Ecto neural progenitor cell (in vitro differentiated cells): ENCODE measurements around the gene ABHD17A.
A peak's percentile ranks its signal among the peaks of the same experiment; 100 is the strongest.

Experiments used
- DNase-seq: peaks from one replicate; pipeline ENCODE4 v3.0.0-alpha.2; 2018; ENCODE audit warnings: low spot score

The ABHD17A gene

DNA sequence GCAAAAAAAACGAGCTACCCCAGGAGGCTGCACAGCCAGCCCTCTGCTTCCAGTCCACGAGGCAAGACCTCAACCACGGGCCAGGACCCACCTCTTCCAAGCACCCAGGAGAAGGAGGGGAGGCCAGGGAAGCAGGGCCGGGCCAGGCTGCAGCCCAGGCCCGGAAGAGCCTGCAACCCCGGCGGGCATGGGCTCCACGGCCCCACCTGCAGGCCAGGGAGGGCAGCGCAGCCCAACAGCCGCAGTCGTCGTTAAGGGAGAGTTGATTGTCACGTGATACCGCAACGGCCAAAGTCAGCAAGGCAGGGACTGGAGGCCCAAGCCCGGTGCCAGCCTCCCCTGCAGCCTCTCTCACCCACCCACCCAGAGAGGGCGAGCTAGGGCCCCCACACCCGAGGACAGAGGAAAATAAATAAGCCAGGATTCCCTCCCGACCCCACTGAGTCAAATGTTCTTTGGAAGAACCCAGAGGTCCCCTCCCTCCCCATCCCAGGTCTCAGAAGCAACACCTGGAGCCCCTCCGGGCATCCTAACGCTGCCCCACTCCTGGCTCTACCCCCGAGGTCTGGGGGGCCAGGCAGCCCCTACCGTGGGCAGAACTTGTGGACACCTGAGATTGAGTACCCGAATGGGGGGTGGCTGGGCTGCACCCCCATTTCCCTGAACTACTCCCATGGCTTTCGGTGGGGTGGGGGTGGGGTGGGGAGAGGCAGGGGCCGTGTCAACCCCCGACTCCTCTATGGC is 31.8 kb downstream of the ABHD17A start:
- peak; percentile 88 for DNase-seq

DNA sequence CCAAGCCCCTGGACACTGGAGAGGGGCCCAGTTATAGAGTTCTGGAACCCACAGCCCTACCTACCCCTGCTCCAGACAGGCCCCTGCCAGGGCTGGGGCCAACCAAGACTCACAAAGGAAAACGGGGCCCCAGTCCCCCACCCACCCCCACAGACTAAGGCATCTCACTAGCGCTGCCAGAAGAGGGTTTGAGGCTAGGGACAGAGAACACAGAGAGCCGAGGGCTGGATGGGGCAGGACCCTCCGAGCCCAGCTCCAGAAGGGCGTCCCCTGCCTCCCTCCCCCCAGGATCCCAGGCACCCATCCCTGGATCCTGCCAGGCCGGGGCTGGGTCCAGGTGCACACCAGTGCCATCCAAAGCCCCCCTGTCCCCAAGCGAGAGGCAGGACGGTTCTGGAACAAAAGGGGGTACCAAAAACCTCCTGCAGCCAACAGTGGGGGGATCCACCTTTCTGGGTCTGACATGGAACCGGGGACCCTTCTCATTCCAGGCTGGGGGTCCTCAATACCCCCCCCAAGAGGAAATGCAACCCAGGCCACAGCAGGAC is 32.6 kb downstream of the ABHD17A start:
- no peak for DNase-seq

DNA sequence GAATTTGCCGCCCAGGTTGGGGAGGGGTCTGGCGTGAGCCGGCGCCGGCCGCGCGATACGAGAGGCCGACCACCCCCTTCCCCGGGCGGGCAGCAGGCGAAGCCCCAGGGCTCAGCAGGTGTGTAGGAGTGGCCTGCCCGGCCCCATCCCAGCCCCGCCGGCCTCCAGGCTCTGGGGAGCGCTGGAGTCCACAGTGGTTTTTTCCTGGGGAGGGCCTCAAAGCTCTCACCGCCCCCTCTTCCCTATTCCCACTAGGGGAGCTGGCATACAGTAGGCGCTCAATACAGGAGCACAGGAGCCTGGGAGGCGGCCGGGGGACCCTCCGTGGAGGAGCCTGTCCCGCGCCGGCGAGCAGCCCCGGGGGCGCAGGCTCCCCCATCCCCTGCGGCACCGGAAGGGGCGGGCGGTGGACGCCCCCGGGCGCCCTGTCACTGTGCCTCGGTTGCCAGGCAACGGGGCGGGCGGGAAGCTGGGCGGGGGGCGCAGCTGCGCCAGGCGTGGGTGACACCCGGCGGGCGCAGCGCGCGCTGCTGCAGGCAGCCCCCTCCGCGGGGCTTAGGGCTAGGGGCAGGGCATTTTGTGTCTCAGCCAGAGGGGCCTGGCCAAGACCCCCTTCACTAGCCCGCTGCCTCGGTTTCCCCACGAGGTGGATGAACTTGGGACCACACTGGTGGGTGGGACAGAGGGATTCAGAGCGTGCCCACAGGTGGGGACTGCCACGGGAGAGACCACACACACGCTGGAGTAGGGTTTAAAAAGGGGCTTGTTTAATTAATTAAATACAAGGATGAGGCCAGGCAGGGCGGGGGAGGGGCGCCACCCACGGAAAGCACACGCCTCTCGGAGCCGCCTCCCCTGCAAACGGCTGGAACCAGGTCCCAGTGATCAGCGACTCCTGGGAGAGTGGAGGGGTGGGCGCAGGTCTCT is 33.4 kb downstream of the ABHD17A start:
- DNase-seq = peak; percentile 49

DNA sequence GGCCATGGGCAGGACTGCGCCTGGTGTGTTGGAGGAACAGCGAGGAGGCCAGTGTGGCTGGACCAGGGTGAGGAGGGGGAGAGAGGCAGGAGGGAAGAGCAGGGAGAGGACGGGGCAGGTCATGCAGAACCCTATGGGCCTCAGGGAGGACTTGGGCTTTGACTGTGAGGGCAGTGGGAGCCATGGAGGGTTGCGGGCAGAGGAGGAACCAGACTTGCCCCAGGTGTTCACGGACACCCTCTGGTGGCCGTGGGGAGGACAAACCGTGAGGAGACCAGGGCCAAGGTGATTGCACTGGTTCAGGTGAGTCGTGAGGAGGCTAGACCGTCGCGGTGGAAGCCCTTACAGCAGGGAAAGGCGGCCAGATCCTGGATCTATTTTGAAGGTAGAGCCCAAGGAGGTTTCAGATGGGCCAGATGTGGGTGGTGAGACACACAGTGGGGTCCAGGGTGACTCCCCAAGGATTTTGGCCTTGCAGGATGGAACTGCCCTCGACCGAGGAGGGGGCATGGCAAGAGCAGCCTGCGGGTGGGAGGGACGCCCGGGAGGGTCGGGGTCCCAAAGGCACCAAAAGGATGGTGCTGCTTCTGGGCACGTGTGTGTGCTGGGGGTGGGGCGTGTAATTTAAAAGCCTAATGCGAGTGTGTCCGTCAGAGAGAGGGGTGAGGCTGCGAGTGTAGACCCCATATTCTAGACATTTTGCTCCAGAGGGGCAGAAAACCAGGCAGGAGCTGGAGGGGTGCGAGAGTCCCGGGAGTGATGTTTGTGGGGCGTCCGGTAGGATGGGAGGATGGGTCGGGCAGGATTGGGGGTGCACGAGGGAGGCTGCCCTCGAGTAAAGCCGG is 34.3 kb downstream of the ABHD17A start:
- no peak for DNase-seq

DNA sequence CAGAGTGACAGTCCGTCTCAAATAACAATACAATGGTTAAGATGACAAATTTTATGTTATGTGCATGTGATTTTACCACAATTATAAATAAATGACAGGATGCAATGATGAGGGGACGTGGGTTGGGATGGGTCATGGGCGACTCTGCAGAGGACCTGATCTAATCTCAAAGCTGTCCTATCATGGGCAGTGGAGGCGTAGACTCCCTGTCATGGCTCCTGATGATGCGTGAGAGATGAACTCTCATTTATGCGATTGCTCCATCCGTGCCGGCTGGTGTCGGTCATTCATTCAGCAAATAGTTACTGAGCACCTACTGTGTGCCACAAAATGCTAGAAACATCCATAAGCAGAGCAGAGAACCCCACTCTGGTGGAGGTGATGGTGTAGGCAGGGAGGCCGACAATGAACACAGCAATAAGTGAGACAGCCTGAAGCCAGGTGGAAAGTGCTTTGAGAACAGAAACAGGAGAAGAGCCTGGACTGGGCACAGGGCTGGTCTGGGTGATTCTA is 35.4 kb downstream of the ABHD17A start:
- DNase-seq = no peak

DNA sequence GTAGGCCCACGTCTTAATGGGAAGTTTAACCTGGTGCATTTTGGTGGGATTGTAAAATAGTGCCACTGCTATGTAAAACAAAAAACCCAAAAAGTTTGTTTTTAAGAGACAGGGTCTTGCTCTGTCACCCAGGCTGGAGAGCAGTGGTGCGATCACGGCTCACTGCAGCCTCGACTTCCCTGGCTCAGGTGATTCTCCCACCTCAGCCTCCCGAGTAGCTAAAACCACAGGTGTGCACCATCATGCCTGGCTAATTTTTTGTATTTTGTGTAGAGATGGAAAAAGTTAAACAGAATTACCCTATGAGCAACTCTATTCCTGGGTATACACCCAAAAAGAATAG is 36.2 kb downstream of the ABHD17A start:
- DNase-seq = no peak

DNA sequence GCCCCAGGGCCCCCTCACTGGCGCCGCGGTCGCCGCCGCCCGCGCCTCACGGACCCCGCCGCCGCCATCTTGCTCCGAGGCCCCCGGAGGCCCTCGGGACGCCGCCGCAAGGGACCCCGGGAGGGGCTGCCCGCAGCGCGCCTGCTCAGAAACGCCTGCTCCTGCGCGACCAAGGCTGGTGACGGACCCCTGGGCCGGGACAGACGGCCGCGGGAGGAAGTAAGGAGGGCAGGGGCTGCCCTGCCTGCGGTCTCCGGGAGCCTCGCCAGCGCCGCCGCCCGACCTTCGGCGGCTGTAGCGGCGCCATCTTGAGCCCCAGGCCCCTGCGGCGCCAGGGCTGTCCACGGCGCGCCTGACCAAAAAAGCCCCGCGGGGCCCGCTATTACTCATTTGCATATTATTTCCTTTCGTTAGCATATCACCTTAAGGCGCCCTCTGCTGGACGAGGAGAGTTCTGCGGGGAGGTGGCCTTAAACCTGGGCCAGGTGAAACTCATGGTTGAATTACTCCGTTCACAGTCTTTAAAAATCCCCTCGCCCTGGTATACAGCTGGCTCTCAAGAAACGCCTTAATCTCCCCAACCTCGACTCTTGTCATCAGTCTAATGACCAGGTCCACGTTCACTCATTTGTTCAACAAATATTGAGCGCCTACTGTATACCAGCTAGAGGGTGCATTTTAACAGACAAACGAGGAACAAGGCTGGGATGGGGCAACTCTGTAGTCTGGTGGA is 36.7 kb downstream of the ABHD17A start, which contains the start of gene REXO1:
TSS of gene REXO1 (minus strand) at position 85 of the 733 bp plus-strand sequence. CDS start 125 bp downstream, outside the sequence.
- peak; percentile 97 for DNase-seq

DNA sequence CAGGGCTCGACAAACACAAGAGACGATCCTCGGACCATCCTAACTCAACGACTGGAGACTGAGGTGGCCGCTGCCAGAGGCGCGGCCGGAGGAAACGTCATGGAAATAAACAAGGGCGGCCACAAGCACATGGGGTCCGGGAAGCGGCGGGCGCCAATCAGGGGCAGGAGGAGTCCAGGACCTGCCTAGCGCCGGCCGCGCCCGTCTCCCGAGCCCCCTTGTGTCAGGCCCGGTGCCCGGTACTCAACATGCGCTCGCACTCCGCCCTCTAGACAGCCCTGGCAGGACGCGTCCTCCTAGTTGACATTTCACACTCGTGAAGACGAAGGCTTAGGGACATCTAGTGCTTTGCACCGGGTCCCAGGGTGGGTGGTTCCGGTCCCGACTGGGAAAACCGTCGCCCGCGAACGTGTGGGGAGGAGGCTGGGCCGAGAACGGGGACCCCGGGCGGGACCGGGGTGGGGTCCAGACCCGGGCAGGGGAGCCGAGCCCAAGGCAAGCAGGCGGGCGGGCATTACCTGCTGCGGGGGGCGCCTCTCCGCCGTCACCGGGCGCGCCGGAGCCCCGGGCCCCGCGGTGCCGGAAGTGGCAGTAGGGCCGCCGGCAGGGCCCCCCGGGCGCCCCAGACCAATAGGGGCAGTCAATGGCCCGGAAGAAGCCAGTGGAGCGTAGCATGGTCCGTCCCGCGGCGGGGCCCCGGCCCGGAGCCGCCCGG is 37.5 kb downstream of the ABHD17A start:
- DNase-seq = no peak

DNA sequence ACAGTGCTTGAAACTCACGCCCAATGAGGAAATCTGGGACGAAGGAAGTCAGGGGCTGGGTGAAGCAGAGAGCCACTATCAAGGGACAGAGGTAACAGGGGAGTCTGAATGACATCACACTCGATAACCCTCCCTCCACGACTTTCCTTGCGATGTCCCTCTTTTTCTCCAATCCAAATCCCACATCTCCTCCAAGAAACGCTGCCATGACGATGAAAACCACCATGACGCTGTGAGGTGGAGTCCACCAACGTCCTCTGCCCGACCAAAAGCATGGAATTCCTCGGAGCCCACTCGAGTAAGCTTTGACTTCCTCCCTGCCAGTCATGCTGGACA is 38.0 kb downstream of the ABHD17A start:
- DNase-seq = no peak

DNA sequence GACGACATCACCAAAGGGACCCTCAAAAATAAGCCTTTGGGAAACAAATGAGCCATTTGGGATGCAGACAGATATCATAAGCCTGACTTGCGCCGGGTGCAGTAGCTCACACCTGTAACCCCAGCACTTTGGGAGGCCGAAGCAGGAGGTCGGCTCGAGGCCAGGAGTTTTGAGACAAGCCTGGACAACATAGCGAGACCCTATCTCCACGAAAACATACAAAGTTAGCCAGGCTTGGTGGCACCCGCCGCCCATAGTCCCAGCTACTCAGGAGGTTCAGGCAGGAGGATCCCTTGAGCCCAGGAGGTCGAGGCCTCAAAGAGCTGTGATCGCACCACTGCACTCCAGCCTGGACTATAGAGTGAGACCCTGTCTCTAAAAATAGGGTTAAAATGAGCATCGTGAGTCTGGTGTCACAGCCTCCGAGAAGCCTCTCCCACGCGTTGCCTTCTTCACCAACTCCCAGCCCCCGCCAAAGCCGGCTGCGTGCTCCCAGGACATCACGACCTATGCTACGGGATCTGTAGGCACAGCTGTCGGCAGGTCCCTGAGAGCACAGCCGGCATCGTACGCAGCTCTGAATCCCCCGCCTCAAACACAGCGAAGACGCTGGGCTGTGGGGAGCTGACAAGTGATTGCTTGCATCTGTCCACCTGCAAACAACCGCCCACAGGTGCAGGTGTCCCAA is 38.6 kb downstream of the ABHD17A start:
- no peak for DNase-seq

DNA sequence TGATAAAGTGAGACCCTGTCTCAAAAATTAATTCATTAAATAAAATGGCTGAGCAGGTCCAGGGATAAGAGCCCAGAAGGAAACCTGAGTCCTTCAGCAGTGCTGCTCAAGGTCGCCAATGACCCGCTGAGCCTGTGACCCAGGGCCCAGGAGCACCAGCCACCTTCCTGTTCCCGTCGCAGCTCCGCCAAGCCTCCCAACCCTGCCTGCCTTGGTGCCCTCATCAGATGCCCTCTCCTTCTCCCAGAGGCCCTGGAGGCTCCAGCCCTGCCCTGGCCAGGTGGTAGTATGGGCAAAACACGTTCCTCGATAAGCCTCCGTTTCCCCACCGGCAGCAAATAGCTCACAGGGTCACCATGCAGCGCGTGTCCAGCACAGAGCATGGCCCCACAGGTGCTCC is 39.7 kb downstream of the ABHD17A start:
- DNase-seq = no peak

DNA sequence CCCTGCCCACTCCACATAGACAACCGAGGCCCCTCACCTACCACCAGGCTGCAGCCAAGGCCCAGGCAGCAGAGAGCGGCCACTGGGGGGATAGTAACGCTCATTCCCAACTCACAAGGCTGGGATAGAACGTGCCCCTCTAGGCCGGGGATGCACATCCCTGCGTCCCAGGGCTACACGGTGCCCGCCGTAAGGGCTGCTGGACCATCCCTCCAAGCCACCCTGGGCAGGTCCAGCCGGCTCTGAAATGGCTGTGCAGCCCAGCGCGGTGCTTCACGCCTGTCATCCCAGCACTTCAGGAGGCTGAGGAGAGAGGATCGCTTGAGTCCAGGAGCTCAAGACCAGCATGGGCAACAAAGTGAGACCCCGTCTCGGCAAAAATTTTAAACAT is 40.2 kb downstream of the ABHD17A start:
- DNase-seq = no peak

DNA sequence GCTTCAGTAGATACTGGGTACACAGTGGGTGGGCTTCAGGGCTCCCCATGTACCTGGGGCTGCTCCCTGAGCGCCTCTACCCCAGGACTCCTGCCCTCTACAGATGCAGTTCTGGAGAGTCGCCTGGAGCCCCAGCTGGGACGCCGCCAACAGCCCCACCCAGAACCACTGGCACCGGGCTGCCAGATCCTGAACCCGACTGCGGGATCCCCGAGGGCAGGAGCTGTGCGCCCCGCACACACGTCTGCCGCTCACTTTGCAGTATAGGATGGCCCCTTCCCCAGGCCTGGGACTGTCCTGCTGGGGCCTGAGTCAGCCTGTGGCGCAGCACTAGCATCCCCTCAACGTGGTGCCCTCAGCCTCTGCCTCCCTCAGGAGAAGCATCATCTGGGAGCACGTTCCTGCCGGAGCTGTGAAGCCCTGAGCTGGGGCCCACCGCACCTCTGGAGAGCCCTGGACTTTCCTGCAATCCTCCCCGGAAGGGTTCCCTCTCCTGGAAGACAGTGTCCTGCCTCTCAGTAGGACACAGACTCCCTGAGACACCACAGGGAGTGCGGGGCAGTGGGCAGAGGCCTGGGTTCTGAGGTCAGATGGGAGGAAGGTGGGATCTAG is 40.7 kb downstream of the ABHD17A start:
- DNase-seq = no peak

DNA sequence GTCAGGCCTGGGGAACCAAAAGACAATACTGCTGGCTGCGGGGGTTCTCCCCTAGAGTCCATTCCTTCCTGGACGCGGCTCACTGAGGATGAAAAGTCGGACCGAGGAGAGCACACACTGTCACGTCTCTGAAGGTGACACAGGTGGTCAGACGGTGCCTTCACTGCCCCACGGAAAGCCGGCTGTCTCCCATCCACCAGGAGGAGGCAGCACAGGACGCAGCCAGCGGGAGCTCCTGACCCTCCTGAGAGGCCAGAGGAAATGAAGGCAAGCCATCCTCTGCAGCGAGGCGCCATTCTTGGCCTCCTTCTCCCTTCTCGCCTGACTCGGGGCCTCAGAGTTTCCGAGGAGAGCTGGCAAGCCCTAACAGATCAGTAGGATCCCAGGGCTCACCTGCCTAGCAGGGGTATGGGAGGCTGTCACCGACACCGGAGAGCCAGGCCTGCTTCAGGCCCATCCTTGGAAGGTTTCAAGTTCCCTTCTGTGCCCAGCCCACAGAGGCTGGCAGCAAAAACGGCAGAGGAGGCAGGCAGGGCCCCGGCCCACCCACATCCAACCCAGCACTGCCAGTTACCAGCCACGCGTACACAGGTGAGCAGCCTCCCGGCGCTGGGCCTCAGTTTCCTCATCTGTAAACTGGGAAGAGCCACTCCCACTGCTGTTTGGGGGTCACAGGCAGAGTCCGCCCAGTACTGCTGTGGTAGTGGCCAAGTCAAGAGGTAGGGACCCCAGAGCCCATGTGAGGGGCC is 41.5 kb downstream of the ABHD17A start:
- DNase-seq = no peak

DNA sequence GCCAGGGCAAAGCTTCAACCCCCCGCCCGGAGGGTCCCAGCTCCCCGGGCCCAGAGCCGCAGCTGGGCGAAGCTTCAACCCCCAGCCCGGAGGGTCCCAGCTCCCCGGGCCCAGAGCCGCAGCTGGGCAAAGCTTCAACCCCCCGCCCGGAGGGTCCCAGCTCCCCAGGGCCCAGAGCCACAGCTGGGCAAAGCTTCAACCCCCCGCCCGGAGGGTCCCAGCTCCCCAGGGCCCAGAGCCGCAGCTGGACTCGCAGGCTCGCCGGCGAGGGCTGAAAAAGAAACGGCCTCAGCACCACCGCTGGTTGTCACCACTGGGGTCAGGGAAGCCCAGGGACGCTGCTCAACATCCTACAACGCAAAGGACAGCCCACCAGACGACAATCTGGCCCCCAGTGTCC is 42.2 kb downstream of the ABHD17A start:
- no peak for DNase-seq

DNA sequence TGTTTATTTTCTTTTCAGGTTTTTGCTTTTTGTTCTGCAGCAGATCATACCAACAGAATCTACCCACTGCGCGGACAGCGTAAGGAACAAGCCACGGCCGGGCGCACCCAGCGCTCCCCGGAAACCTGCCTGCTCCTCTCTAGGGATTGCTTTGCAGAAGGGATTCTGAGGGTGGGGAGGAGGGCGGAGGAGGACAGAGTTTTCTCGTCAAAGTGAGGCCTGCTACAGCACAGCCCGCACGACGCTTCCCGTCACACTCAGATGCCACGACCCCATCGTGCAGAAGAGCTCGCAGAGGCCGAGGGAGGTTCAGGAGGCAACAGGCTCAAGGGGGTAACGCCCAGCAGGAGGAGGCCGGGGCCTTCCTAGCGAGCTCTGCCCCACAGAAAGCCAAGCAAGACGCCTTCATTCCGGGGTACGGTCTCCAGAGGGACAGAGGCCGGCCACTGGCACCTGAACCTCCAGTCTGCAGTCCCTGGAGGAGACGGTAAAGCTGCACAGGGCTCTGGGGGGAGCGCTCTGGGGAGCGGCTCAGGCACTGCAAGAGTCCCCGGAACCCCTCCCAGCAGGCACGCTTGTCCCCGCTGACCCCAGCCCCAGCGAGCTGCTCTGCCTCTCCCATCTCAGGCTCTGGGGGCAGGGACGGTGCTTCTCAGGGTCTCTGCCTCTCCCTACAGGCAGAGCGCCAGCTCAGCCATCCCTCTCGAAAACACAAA is 43.9 kb downstream of the ABHD17A start:
- no peak for DNase-seq

DNA sequence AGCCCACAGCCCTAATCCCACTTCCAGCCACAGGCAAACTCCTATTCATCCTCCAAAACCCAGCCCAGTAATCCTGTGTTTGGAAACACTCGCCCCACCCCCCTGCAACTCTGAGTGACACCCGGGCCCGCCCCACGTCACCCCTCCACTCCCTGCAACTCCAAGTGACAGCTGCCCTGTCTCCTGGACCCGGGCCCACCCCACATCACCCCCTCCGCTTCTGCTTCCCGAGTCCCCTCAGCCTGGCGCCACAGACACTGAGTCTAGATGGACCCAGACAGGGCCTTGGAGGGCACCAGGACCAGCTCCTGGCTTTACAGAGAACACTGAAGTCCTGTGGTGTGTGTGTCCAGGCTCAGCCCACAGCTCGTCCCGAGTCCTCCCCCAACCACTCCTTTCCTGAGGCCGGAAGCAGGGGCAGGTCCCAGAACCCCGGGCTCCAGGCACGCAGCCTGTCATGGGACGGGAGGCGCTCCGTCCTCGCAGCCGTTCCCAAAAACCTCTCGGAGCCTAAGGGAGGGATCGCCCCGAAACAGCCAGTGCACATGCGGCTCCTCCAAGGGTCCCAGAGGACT is 44.7 kb downstream of the ABHD17A start:
- no peak for DNase-seq
